Tibial nerve (tissue), 4 donors: Measurements from ENCODE around the gene SLC26A9. TPM values are rescaled to one million over a fixed set of nuclear protein-coding genes. Genes with fewer than 3 reads are reported as not detected.

Source experiments
- DNase-seq, 2 donors: peaks; one replicate each; pipeline ENCODE4 v3.0.0-alpha.2; 2019; ENCODE audit warnings: low spot score in 2 of 2
- H3K27ac ChIP-seq, 4 donors: fragments of 200-600 bp; sonication (generic) in 3 of 4; one replicate each; pipeline ENCODE4 v1.5.1; 2017 to 2019; ENCODE audit warnings: mild to moderate bottlenecking in 1 of 4
- H3K27me3 ChIP-seq, 2 donors: fragments of 200-600 bp; sonication (generic) in 1 of 2; one replicate each; pipeline versions ENCODE4 v1.5.1 to v1.6.0; 2017 to 2019
- H3K36me3 ChIP-seq, 3 donors: fragments of 200-600 bp; sonication (generic); one replicate each; pipeline ENCODE4 v1.5.1; 2018 to 2019
- H3K4me1 ChIP-seq, 4 donors: fragments of 200-600 bp; sonication (generic) in 3 of 4; one replicate each; pipeline ENCODE4 v1.5.1; 2017 to 2019
- H3K4me3 ChIP-seq, 4 donors: fragments of 200-600 bp; sonication (generic) in 3 of 4; one replicate each; pipeline ENCODE4 v1.5.1; 2017 to 2019; ENCODE audit warnings: mild to moderate bottlenecking in 1 of 4, moderate library complexity in 1 of 4
- H3K9me3 ChIP-seq, 4 donors: fragments of 200-600 bp; sonication (generic) in 3 of 4; one replicate each; pipeline ENCODE4 v1.5.1; 2017 to 2019
- CTCF ChIP-seq, 5 experiments: fragments of 200-600 bp in 3 of 5; fragments of 450-650 bp in 2 of 5; sonication (generic) in 3 of 5; IDR thresholded peaks; one replicate each; pipeline ENCODE4 v1.5.1; 2016 to 2019; ENCODE audit warnings: antibody characterized with exemption in 5 of 5, mild to moderate bottlenecking in 3 of 5, moderate library complexity in 2 of 5
- EP300 ChIP-seq, 2 donors: sonication (generic); formaldehyde crosslinking; IDR thresholded peaks; one replicate each; pipeline ENCODE4 v1.6.1; 2017; ENCODE audit warnings: antibody characterized with exemption in 2 of 2, mild to moderate bottlenecking in 1 of 2
- POLR2A ChIP-seq, 2 donors: fragments of 450-650 bp; IDR thresholded peaks; one replicate each; pipeline ENCODE4 v1.6.1; 2017; ENCODE audit warnings: antibody characterized with exemption in 2 of 2, mild to moderate bottlenecking in 2 of 2, moderate library complexity in 2 of 2
- WGBS, 2 donors: methylation state at CpG; one replicate each; pipeline ENCODE4 v1.1.5; 2018; 5-methylcytosine and 5-hydroxymethylcytosine counted together
- total RNA-seq, 4 donors: library from RNA; depleted of rRNA; stranded (reverse); fragments of >200 nt; gene quantifications; one replicate each; pipeline ENCODE4 v1.1.0, GENCODE V29; 2016

The SLC26A9 gene
- total RNA-seq, 4 donors from 2014 or later, result not detected

GRCh38 chr1:205972491-205973168 is 29.4 kb upstream of the SLC26A9 start:
- H3K9me3 ChIP-seq, result no peaks in the 10 kb centered on the region
- H3K27me3 ChIP-seq, result no peaks in the 10 kb centered on the region
- TF ChIP-seq EP300 (IDR thresholded peaks at IDR 0.05) (no peak), CTCF (IDR thresholded peaks at IDR 0.05) (no peak), POLR2A (IDR thresholded peaks at IDR 0.05) (no peak)
- 68 to 76% methylated on average over 11 of the region's 11 CpGs for WGBS, 2 donors
- no peaks in the 10 kb centered on the region for H3K4me1 ChIP-seq
- no peak for DNase-seq
- H3K4me3 ChIP-seq, result no peak overlapping the region
- no peak overlapping the region for H3K27ac ChIP-seq
- H3K36me3 ChIP-seq, result no peaks in the 10 kb centered on the region

GRCh38 chr1:205972081-205972480 is 28.8 kb upstream of the SLC26A9 start:
- no peak overlapping the region for H3K27ac ChIP-seq
- no peaks in the 10 kb centered on the region for H3K9me3 ChIP-seq
- no peak for DNase-seq
- no peak for TF ChIP-seq CTCF (IDR thresholded peaks at IDR 0.05)
- no peak for TF ChIP-seq EP300 (IDR thresholded peaks at IDR 0.05)
- no peak for TF ChIP-seq POLR2A (IDR thresholded peaks at IDR 0.05)
- H3K27me3 ChIP-seq, result no peaks in the 10 kb centered on the region
- WGBS, 2 donors, result 64 to 70% methylated on average over 4 of the region's 4 CpGs
- H3K4me1 ChIP-seq, result no peaks in the 10 kb centered on the region
- no peak overlapping the region for H3K4me3 ChIP-seq
- no peaks in the 10 kb centered on the region for H3K36me3 ChIP-seq

GRCh38 chr1:205971082-205971481 is 27.8 kb upstream of the SLC26A9 start:
- DNase-seq, result no peak
- WGBS, 2 donors, result 82 to 88% methylated on average over 4 of the region's 4 CpGs

GRCh38 chr1:205970486-205970885 is 27.2 kb upstream of the SLC26A9 start:
- 11 to 17% methylated on average over 1 of the region's 1 CpG for WGBS, 2 donors
- Histone ChIP-seq H3K9me3 (no peaks in the 10 kb centered on the region), H3K27me3 (no peaks in the 10 kb centered on the region), H3K4me3 (no peak overlapping the region), H3K27ac (no peak overlapping the region), H3K36me3 (no peaks in the 10 kb centered on the region), H3K4me1 (no peaks in the 10 kb centered on the region)
- DNase-seq, result no peak
- no peak for TF ChIP-seq CTCF (IDR thresholded peaks at IDR 0.05)
- TF ChIP-seq EP300 (IDR thresholded peaks at IDR 0.05), result no peak
- TF ChIP-seq POLR2A (IDR thresholded peaks at IDR 0.05), result no peak

More at GRCh38 chr1:205971082-205971481, 27.8 kb upstream of the SLC26A9 start:
- TF ChIP-seq EP300 (IDR thresholded peaks at IDR 0.05) (no peak), POLR2A (IDR thresholded peaks at IDR 0.05) (no peak), CTCF (IDR thresholded peaks at IDR 0.05) (no peak)
- no peak overlapping the region for H3K27ac ChIP-seq
- H3K36me3 ChIP-seq, result no peaks in the 10 kb centered on the region
- H3K9me3 ChIP-seq, result no peaks in the 10 kb centered on the region
- no peaks in the 10 kb centered on the region for H3K27me3 ChIP-seq
- no peaks in the 10 kb centered on the region for H3K4me1 ChIP-seq
- no peak overlapping the region for H3K4me3 ChIP-seq

GRCh38 chr1:205969229-205969628 is 26.0 kb upstream of the SLC26A9 start:
- H3K4me3 ChIP-seq, result no peak overlapping the region
- 70 to 81% methylated on average over 8 of the region's 8 CpGs for WGBS, 2 donors
- H3K27me3 ChIP-seq, result no peaks in the 10 kb centered on the region
- H3K27ac ChIP-seq, result no peak overlapping the region
- TF ChIP-seq EP300 (IDR thresholded peaks at IDR 0.05) (no peak), CTCF (IDR thresholded peaks at IDR 0.05) (no peak), POLR2A (IDR thresholded peaks at IDR 0.05) (no peak)
- no peaks in the 10 kb centered on the region for H3K36me3 ChIP-seq
- H3K9me3 ChIP-seq, result no peaks in the 10 kb centered on the region
- no peaks in the 10 kb centered on the region for H3K4me1 ChIP-seq
- DNase-seq, result no peak
